ENCODE data around the gene FNIP2. TPM values are rescaled to one million over a fixed set of nuclear protein-coding genes. Genes with fewer than 3 reads are reported as not detected.

FNIP2 gene
- total RNA-seq, 1 experiment from 2014 or later: 15.8 TPM

GRCh38 chr4:158871335-158871724 lies 102.5 kb downstream of the FNIP2 start:
- DNase-seq: no peak
- no peak overlapping the region for H3K4me3 ChIP-seq (ENCODE audit: low read depth, low read length)
- CTCF ChIA-PET: no interaction called here
- TF ChIP-seq CTCF (IDR thresholded peaks at IDR 0.05; ENCODE audit: insufficient read depth in 1 of 2, low read depth in 1 of 2, low read length in 1 of 2, severe bottlenecking in 1 of 2, unreplicated experiment in 1 of 2): no peak
- intact Hi-C loops (cut with micrococcal nuclease; ENCODE audit: unreplicated experiment): no loop called here
- Mint-ChIP-seq H3K4me1 (ENCODE audit: low read depth, unreplicated experiment) (peaks cover 16% of the 10 kb centered on the region), H3K36me3 (ENCODE audit: insufficient read depth, unreplicated experiment) (peaks cover 11% of the 10 kb centered on the region), H3K27ac (ENCODE audit: unreplicated experiment) (no peak overlapping the region), H3K4me3 (ENCODE audit: unreplicated experiment) (no peak overlapping the region), H3K27me3 (ENCODE audit: insufficient read depth, unreplicated experiment) (no peaks in the 10 kb centered on the region), H3K9me3 (ENCODE audit: unreplicated experiment) (no peaks in the 10 kb centered on the region)
- H3K4me1 ChIP-seq: peaks cover 11% of the 10 kb centered on the region
- H3K36me3 ChIP-seq (ENCODE audit: control insufficient read depth, insufficient read depth, low read length): no peaks in the 10 kb centered on the region
- no TSS peak for BruUV-seq (replicated peaks)
- no peaks in the 10 kb centered on the region for H3K9me3 ChIP-seq
- no peaks in the 10 kb centered on the region for H3K27me3 ChIP-seq (replicated peaks; ENCODE audit: control insufficient read depth, insufficient read depth, low read length)
- POLR2A ChIA-PET: interaction anchor here (0.6 kb wide), 1 partner anchor 492 kb away, joined by 3 read pairs; no protein-coding TSS in a partner anchor

GRCh38 chr4:158873795-158874401 lies 105.1 kb downstream of the FNIP2 start:
- Histone ChIP-seq H3K9me3 (no peaks in the 10 kb centered on the region), H3K4me3 (ENCODE audit: low read depth, low read length) (no peak overlapping the region), H3K4me1 (peaks cover 17% of the 10 kb centered on the region), H3K36me3 (ENCODE audit: control insufficient read depth, insufficient read depth, low read length) (no peaks in the 10 kb centered on the region), H3K27me3 (replicated peaks; ENCODE audit: control insufficient read depth, insufficient read depth, low read length) (no peaks in the 10 kb centered on the region)
- Mint-ChIP-seq H3K4me3 (ENCODE audit: unreplicated experiment) (no peak overlapping the region), H3K36me3 (ENCODE audit: insufficient read depth, unreplicated experiment) (peaks cover 6% of the 10 kb centered on the region), H3K27me3 (ENCODE audit: insufficient read depth, unreplicated experiment) (no peaks in the 10 kb centered on the region), H3K4me1 (ENCODE audit: low read depth, unreplicated experiment) (peaks cover 18% of the 10 kb centered on the region), H3K9me3 (ENCODE audit: unreplicated experiment) (peaks cover 7% of the 10 kb centered on the region), H3K27ac (ENCODE audit: unreplicated experiment) (peak overlapping the region; percentile 78)
- no peak for TF ChIP-seq CTCF (IDR thresholded peaks at IDR 0.05; ENCODE audit: insufficient read depth in 1 of 2, low read depth in 1 of 2, low read length in 1 of 2, severe bottlenecking in 1 of 2, unreplicated experiment in 1 of 2)
- POLR2A ChIA-PET: no interaction called here
- DNase-seq: peak in 1 of 2 experiments; percentile 7
- BruUV-seq (replicated peaks): no TSS peak
- intact Hi-C loops (cut with micrococcal nuclease; ENCODE audit: unreplicated experiment): no loop called here
- CTCF ChIA-PET: no interaction called here

GRCh38 chr4:158875026-158875425 lies 106.2 kb downstream of the FNIP2 start:
- DNase-seq: no peak
- peaks cover 17% of the 10 kb centered on the region for H3K4me1 ChIP-seq
- H3K36me3 Mint-ChIP-seq (ENCODE audit: insufficient read depth, unreplicated experiment): peaks cover 15% of the 10 kb centered on the region
- H3K9me3 Mint-ChIP-seq (ENCODE audit: unreplicated experiment): peaks cover 12% of the 10 kb centered on the region
- intact Hi-C loops (cut with micrococcal nuclease; ENCODE audit: unreplicated experiment): no loop called here
- no peaks in the 10 kb centered on the region for H3K9me3 ChIP-seq
- no peaks in the 10 kb centered on the region for H3K36me3 ChIP-seq (ENCODE audit: control insufficient read depth, insufficient read depth, low read length)
- no peak overlapping the region for H3K27ac Mint-ChIP-seq (ENCODE audit: unreplicated experiment)
- BruUV-seq (replicated peaks): no TSS peak
- no peak for TF ChIP-seq CTCF (IDR thresholded peaks at IDR 0.05; ENCODE audit: insufficient read depth in 1 of 2, low read depth in 1 of 2, low read length in 1 of 2, severe bottlenecking in 1 of 2, unreplicated experiment in 1 of 2)
- no peaks in the 10 kb centered on the region for H3K27me3 Mint-ChIP-seq (ENCODE audit: insufficient read depth, unreplicated experiment)
- H3K27me3 ChIP-seq (replicated peaks; ENCODE audit: control insufficient read depth, insufficient read depth, low read length): no peaks in the 10 kb centered on the region
- no peak overlapping the region for H3K4me3 ChIP-seq (ENCODE audit: low read depth, low read length)
- no peak overlapping the region for H3K4me3 Mint-ChIP-seq (ENCODE audit: unreplicated experiment)
- CTCF ChIA-PET: interaction anchor here (0.7 kb wide), 1 partner anchor 17 kb away, joined by 3 read pairs; no protein-coding TSS in a partner anchor
- POLR2A ChIA-PET: no interaction called here
- peaks cover 18% of the 10 kb centered on the region for H3K4me1 Mint-ChIP-seq (ENCODE audit: low read depth, unreplicated experiment)

All from Caco-2 (cell line).